ENCODE results near the gene FANCM.
A peak's percentile ranks its signal among the peaks of the same experiment; 100 is the strongest.

FANCM gene

GRCh38 chr14:45144658-45145057 is 8.9 kb downstream of the FANCM start:
- TF ChIP-seq, protein P1, sequence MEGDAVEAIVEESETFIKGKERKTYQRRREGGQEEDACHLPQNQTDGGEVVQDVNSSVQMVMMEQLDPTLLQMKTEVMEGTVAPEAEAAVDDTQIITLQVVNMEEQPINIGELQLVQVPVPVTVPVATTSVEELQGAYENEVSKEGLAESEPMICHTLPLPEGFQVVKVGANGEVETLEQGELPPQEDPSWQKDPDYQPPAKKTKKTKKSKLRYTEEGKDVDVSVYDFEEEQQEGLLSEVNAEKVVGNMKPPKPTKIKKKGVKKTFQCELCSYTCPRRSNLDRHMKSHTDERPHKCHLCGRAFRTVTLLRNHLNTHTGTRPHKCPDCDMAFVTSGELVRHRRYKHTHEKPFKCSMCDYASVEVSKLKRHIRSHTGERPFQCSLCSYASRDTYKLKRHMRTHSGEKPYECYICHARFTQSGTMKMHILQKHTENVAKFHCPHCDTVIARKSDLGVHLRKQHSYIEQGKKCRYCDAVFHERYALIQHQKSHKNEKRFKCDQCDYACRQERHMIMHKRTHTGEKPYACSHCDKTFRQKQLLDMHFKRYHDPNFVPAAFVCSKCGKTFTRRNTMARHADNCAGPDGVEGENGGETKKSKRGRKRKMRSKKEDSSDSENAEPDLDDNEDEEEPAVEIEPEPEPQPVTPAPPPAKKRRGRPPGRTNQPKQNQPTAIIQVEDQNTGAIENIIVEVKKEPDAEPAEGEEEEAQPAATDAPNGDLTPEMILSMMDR (IDR thresholded peaks at IDR 0.05; ENCODE audit: low read length, missing control alignments): no peak
- H3K4me3 ChIP-seq (replicated peaks; ENCODE audit: low read depth, low read length): no peak overlapping the region
- DNase-seq (ENCODE audit: low read depth): no peak

- H3K4me3 ChIP-seq (replicated peaks; ENCODE audit: low read depth, low read length): no peak overlapping the region
- no peak for DNase-seq (ENCODE audit: low read depth)
- TF ChIP-seq, protein P1 (IDR thresholded peaks at IDR 0.05; ENCODE audit: low read length, missing control alignments): no peak
Observed at GRCh38 chr14:45145214-45145613, 9.5 kb downstream of the FANCM start.

DNA sequence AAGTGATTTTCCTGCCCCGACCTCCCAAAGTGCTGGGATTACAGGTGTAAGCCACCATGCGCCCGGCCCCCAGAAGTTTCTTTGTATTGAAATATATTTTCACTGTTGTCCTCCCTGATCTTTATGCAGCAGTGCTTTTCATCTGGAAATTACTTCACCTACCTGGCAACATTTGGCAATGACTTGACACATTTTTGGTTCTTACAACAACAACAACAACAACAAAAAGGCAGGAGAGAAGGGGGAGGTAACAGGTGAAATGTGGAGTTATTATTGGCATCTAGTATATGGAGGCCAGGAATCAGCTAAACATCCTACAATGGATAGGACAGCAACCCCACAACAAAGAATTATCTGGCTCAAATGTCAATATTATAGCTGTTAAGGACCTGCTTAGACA is 13.9 kb downstream of the FANCM start:
- DNase-seq (ENCODE audit: low read depth): no peak
- TF ChIP-seq, protein P1 (IDR thresholded peaks at IDR 0.05; ENCODE audit: low read length, missing control alignments): no peak
- no peak overlapping the region for H3K4me3 ChIP-seq (replicated peaks; ENCODE audit: low read depth, low read length)

DNA sequence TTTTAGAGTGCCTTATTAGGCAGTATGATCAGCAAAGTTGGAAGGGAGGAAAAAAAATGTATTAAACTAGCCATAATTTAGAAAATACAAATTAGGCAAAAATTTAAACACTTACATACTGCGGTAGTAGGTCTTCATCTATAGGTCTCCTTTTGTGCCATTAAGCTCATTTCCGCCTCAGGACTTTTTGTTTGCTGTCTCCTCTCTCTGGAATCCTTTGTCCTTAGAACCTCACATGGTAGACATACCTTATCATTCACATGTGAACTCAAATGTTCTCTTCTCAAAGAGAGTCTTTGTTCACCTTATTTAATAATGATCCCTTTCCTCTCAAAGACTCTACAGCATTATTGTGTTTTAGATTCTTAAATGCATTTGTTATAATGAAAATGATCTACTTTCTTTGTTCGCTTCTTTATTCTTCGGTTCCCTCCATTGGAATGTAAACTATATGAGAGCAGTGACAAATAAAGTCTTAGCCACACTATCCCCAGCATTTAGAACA is 14.7 kb downstream of the FANCM start:
- DNase-seq (ENCODE audit: low read depth): no peak
- TF ChIP-seq, protein P1 (IDR thresholded peaks at IDR 0.05; ENCODE audit: low read length, missing control alignments): no peak

GRCh38 chr14:45156067-45156466 is 20.3 kb downstream of the FANCM start:
- TF ChIP-seq, protein P1 (IDR thresholded peaks at IDR 0.05; ENCODE audit: low read length, missing control alignments): no peak
- no peak overlapping the region for H3K4me3 ChIP-seq (replicated peaks; ENCODE audit: low read depth, low read length)
- DNase-seq (ENCODE audit: low read depth): peak; percentile 16

More for the DNA sequence above, 14.7 kb downstream of the FANCM start:
- H3K4me3 ChIP-seq (replicated peaks; ENCODE audit: low read depth, low read length): no peak overlapping the region

GRCh38 chr14:45169906-45170305 is 34.2 kb downstream of the FANCM start:
- no peak overlapping the region for H3K4me3 ChIP-seq (replicated peaks; ENCODE audit: low read depth, low read length)
- TF ChIP-seq, protein P1 (IDR thresholded peaks at IDR 0.05; ENCODE audit: low read length, missing control alignments): no peak
- DNase-seq (ENCODE audit: low read depth): no peak

DNA sequence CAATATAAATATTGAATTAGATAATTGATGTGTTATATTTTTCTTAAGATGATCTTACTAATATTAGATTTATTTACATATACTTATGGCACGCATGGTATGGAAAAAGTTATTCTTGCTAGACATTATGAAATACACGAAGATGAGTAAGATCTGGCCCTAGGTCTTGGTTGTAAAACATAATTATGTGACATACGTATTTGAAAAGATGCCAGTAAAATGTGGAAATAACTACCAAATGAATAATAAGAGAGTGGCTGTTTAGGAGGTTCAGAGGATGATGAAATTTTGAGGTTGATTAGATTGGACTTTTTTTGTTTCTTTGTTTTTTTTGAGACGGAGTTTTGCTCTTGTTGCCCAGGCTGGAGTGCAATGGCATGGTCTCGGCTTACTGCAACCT is 41.3 kb downstream of the FANCM start:
- TF ChIP-seq, protein P1 (IDR thresholded peaks at IDR 0.05; ENCODE audit: low read length, missing control alignments): no peak
- no peak overlapping the region for H3K4me3 ChIP-seq (replicated peaks; ENCODE audit: low read depth, low read length)
- peak; percentile 96 for DNase-seq (ENCODE audit: low read depth)

Measured in fibroblast of pulmonary artery (primary cell).